Hepatocyte (in vitro differentiated cells): Measurements from ENCODE around the gene CBX2. TPM values are rescaled to one million over a fixed set of nuclear protein-coding genes. Genes with fewer than 3 reads are reported as not detected.

Experiments used
- DNase-seq: peaks from one replicate; pipeline ENCODE4 v3.0.0-alpha.2; 2016; ENCODE audit warnings: low spot score
- H2AFZ ChIP-seq: fragments of 200-600 bp; sonication (generic); 2 replicates; pipeline ENCODE4 v1.6.0; 2016; ENCODE audit warnings: antibody characterized with exemption, mild to moderate bottlenecking
- H3K27ac ChIP-seq: fragments of 200-600 bp; sonication (generic); 2 replicates; pipeline ENCODE4 v1.5.1; 2016; ENCODE audit warnings: mild to moderate bottlenecking
- H3K27me3 ChIP-seq: fragments of 200-600 bp; sonication (generic); 2 replicates; pipeline ENCODE4 v1.6.1; 2016
- H3K36me3 ChIP-seq: fragments of 200-600 bp; sonication (generic); replicated peaks from 2 replicates; pipeline ENCODE4 v1.5.1; 2016; ENCODE audit warnings: low read depth; ENCODE audit not compliant: insufficient read depth
- H3K4me1 ChIP-seq: fragments of 200-600 bp; sonication (generic); 2 replicates; pipeline ENCODE4 v1.5.1; 2016; ENCODE audit warnings: mild to moderate bottlenecking, moderate library complexity; ENCODE audit not compliant: insufficient read depth
- H3K4me2 ChIP-seq: fragments of 200-600 bp; sonication (generic); 2 replicates; pipeline ENCODE4 v1.6.0; 2016
- H3K4me3 ChIP-seq: fragments of 200-600 bp; sonication (generic); 2 replicates; pipeline ENCODE4 v1.5.1; 2016; ENCODE audit warnings: mild to moderate bottlenecking
- H3K79me2 ChIP-seq: fragments of 200-600 bp; sonication (generic); 2 replicates; pipeline ENCODE4 v1.6.0; 2017; ENCODE audit warnings: mild to moderate bottlenecking
- H3K9me2 ChIP-seq: fragments of 200-600 bp; sonication (generic); replicated peaks from 2 replicates; pipeline ENCODE4 v1.6.0; 2017; ENCODE audit warnings: mild to moderate bottlenecking; ENCODE audit not compliant: insufficient read depth
- H3K9me3 ChIP-seq: fragments of 200-600 bp; sonication (generic); 2 replicates; pipeline ENCODE4 v1.5.1; 2016; ENCODE audit warnings: low read depth, mild to moderate bottlenecking
- H4K20me1 ChIP-seq: fragments of 200-600 bp; sonication (generic); 2 replicates; pipeline ENCODE4 v1.6.0; 2016; ENCODE audit warnings: mild to moderate bottlenecking; ENCODE audit not compliant: insufficient read depth, poor library complexity, severe bottlenecking
- CTCF ChIP-seq: fragments of 200-600 bp; sonication (generic); IDR thresholded peaks from 2 replicates; pipeline ENCODE4 v1.5.1; 2016; ENCODE audit warnings: antibody characterized with exemption, mild to moderate bottlenecking; ENCODE audit not compliant: poor library complexity
- EZH2 ChIP-seq: fragments of 200-600 bp; sonication (generic); IDR thresholded peaks from 2 replicates; pipeline ENCODE4 v1.6.1; 2016; ENCODE audit warnings: antibody characterized with exemption, mild to moderate bottlenecking, borderline replicate concordance
- EZH2phosphoT487 ChIP-seq: fragments of 200-600 bp; sonication (generic); IDR thresholded peaks from one replicate; pipeline ENCODE4 v1.6.1; 2018; ENCODE audit warnings: antibody characterized with exemption, mild to moderate bottlenecking, low read depth, moderate library complexity; ENCODE audit not compliant: unreplicated experiment, severe bottlenecking
- WGBS: methylation state at CpG from one replicate; pipeline ENCODE4 v1.1.6; 2016; ENCODE audit warnings: low lambda C conversion rate; ENCODE audit errors: missing lambda C conversion rate; 5-methylcytosine and 5-hydroxymethylcytosine counted together
- polyA plus RNA-seq: library from polyadenylated mRNA; unstranded; fragments of >200 nt; fragmentation: Nextera tagmentation; extraction: Ambion mirVana; gene quantifications from 2 replicates; pipeline ENCODE4 v1.2.1, GENCODE V29; 2016
- total RNA-seq: library from RNA; depleted of rRNA; stranded (reverse); fragments of >200 nt; gene quantifications from 2 replicates; pipeline ENCODE4 v1.2.3, GENCODE V29; 2014

The CBX2 gene
- total and polyA plus RNA-seq, 2 experiments from 2014 or later = 11.6 to 16.3 TPM

DNA sequence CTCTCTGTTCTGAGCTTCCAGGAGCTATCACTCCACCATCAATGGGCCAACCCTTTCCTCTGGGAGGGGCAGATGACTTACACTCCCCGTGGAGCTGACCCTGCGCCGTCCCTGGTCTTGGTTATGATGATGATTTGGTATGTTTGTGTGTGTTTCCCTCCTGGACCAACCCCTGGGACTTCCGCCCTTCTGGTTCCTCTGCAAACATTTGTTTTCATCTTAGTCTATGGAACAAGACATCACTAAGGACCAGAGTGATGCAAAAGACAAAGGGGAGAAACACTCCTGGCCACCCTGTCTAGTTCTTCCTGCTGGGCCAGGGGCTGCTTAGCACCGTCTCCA, 47.6 kb downstream of the CBX2 start:
- WGBS = 89% methylated on average over 5 of the region's 5 CpGs
- Histone ChIP-seq H3K36me3 (no peaks in the 10 kb centered on the region), H3K4me1 (no peaks in the 10 kb centered on the region), H3K4me3 (no peak overlapping the region), H3K27me3 (no peaks in the 10 kb centered on the region), H4K20me1 (no peaks in the 10 kb centered on the region), H3K9me2 (no peaks in the 10 kb centered on the region), H3K9me3 (no peaks in the 10 kb centered on the region), H3K27ac (no peak overlapping the region), H2AFZ (no peak overlapping the region), H3K4me2 (no peak overlapping the region), H3K79me2 (no peaks in the 10 kb centered on the region)
- DNase-seq = no peak
- TF ChIP-seq CTCF (no peak), EZH2phosphoT487 (no peak), EZH2 (no peak)

DNA sequence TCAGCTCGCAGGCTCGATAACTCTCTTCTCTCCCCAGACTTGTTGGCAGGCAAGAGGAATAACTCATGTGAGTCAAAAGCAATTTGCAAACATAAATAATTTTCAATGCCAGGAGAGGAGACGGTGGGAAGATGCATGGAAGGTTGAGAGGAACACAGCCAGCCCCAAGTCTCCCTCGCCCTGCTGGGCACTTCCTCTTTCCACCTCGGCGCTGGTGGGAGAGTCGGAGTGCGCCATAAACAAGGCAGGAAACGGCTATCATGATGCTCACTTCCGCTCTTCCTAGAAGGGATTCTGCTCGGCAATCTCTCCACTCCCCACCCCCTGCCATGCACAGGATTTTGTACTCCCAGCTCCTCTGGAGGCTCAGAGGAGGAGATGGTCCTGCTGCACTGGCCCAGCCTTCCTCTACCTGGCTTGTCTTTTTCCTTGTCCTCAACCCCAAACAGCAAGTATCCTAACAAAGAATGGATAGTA, 48.3 kb downstream of the CBX2 start:
- no peaks in the 10 kb centered on the region for H3K27me3 ChIP-seq
- 57% methylated on average over 11 of the region's 11 CpGs for WGBS
- no peak overlapping the region for H3K4me3 ChIP-seq
- no peak overlapping the region for H3K4me2 ChIP-seq
- DNase-seq = no peak
- H2AFZ ChIP-seq = no peak overlapping the region
- H4K20me1 ChIP-seq = no peaks in the 10 kb centered on the region
- no peaks in the 10 kb centered on the region for H3K9me3 ChIP-seq
- H3K9me2 ChIP-seq = no peaks in the 10 kb centered on the region
- no peak overlapping the region for H3K27ac ChIP-seq
- H3K4me1 ChIP-seq = no peaks in the 10 kb centered on the region
- H3K79me2 ChIP-seq = no peaks in the 10 kb centered on the region
- no peaks in the 10 kb centered on the region for H3K36me3 ChIP-seq
- TF ChIP-seq EZH2 (no peak), EZH2phosphoT487 (no peak), CTCF (no peak)

DNA sequence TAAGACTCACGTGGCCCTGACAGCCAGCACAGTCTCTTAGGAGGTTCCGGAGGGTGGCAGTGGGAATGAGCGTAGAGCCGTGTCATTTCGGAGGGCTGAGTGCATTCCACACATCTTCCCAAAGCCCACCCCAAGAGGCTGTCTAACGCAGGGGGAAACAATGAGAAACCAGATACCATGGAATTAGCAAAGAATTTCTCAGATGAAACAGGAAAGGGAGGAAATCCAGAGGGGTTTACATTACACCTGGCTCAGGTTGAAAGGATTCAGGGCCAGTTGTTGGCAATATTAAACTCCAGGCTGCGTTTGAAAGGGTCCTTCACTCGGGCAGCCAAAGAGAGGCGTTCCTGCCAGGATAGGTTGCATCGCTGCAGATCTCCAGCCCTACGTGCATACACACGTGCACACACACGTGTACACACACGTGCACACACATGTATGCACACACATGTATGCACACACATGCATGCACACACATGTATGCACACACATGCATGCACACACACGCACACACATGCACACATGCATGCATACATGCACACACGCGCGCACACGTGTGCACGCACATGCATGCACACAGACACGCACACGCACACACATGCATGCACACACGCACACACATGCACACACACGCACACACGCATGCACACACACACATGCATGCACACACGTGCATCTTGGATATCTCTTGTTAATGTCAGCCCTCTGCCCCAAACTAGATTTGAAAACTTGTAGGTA, 49.1 kb downstream of the CBX2 start:
- no peaks in the 10 kb centered on the region for H3K27me3 ChIP-seq
- no peak overlapping the region for H3K4me2 ChIP-seq
- H3K4me3 ChIP-seq = no peak overlapping the region
- no peaks in the 10 kb centered on the region for H3K9me2 ChIP-seq
- H4K20me1 ChIP-seq = peaks cover 1% of the 10 kb centered on the region
- no peak overlapping the region for H3K27ac ChIP-seq
- no peaks in the 10 kb centered on the region for H3K36me3 ChIP-seq
- H3K4me1 ChIP-seq = peaks cover 2% of the 10 kb centered on the region
- TF ChIP-seq CTCF (no peak), EZH2phosphoT487 (no peak), EZH2 (no peak)
- H3K79me2 ChIP-seq = no peaks in the 10 kb centered on the region
- 84% methylated on average over 25 of the region's 26 CpGs for WGBS
- no peaks in the 10 kb centered on the region for H3K9me3 ChIP-seq
- no peak overlapping the region for H2AFZ ChIP-seq
- DNase-seq = no peak
